Peyer's patch (tissue), 4 donors: ENCODE results near the gene DNM3.

ENCODE experiments used
- POLR2A ChIP-seq, 2 donors: fragments of 450-650 bp; IDR thresholded peaks; one replicate each; pipeline ENCODE4 v1.5.1; 2017; ENCODE audit warnings: antibody characterized with exemption in 2 of 2, mild to moderate bottlenecking in 2 of 2, moderate library complexity in 2 of 2
- TF ChIP-seq, protein P1 (sequence below), 6 experiments: fragments of 450-650 bp in 4 of 6; fragments of 200-600 bp in 2 of 6; sonication (generic) in 1 of 6; IDR thresholded peaks; one replicate each; pipeline ENCODE4 v1.5.1; 2017 to 2019; ENCODE audit warnings: antibody characterized with exemption in 6 of 6, mild to moderate bottlenecking in 3 of 6, moderate library complexity in 1 of 6

DNA sequence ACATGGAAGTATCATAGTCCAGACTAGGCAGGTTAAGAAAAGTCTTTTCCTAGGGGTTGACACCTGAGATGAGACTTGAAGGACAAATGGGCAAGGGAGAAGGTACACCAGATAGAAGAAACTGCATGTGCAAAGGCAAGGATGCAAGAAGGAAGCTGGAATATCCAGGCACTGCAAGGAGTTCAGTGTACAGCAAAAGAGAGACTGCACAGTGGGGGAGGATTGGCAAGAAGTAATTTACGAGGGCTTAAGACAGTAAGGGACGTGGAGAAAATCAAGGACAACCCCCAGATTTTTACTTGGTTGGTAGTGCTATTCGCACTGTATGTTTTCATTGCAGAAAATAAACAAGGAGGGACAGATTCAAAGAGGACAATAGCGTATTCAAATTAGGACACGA lies 58.5 kb downstream of the DNM3 start:
- TF ChIP-seq, protein P1, sequence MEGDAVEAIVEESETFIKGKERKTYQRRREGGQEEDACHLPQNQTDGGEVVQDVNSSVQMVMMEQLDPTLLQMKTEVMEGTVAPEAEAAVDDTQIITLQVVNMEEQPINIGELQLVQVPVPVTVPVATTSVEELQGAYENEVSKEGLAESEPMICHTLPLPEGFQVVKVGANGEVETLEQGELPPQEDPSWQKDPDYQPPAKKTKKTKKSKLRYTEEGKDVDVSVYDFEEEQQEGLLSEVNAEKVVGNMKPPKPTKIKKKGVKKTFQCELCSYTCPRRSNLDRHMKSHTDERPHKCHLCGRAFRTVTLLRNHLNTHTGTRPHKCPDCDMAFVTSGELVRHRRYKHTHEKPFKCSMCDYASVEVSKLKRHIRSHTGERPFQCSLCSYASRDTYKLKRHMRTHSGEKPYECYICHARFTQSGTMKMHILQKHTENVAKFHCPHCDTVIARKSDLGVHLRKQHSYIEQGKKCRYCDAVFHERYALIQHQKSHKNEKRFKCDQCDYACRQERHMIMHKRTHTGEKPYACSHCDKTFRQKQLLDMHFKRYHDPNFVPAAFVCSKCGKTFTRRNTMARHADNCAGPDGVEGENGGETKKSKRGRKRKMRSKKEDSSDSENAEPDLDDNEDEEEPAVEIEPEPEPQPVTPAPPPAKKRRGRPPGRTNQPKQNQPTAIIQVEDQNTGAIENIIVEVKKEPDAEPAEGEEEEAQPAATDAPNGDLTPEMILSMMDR (IDR thresholded peaks at IDR 0.05) = no peak
- no peak for TF ChIP-seq POLR2A (IDR thresholded peaks at IDR 0.05)
